CD14-positive monocyte (primary cell): Measurements from ENCODE around the gene PRMT9. TPM values are rescaled to one million over a fixed set of nuclear protein-coding genes. Genes with fewer than 3 reads are reported as not detected.

Source experiments
- DNase-seq, 3 donors: peaks; one replicate each; pipeline ENCODE4 v3.0.0-alpha.2; 2011 to 2022
- H2AFZ ChIP-seq: 2 replicates; pipeline ENCODE4 v1.6.0; 2012; ENCODE audit warnings: mild to moderate bottlenecking, low read depth, low read length, inconsistent platforms; ENCODE audit not compliant: insufficient read depth, poor library complexity, severe bottlenecking
- H3K27ac ChIP-seq, 2 donors: 1 replicate in 1 of 2; 2 replicates in 1 of 2; pipeline ENCODE4 v1.5.1; 2012 to 2013; ENCODE audit warnings: low read length in 2 of 2, control low read depth in 1 of 2, inconsistent platforms in 1 of 2, low read depth in 1 of 2, mild to moderate bottlenecking in 1 of 2
- H3K27me3 ChIP-seq, 2 donors: one replicate each; pipeline versions ENCODE4 v1.6.0 to v1.6.1; 2011 to 2013; ENCODE audit warnings: low read length in 2 of 2; ENCODE audit not compliant: control insufficient read depth in 2 of 2, insufficient read depth in 2 of 2
- H3K36me3 ChIP-seq, 2 donors: replicated peaks in 1 of 2; 1 replicate in 1 of 2; 2 replicates in 1 of 2; pipeline versions ENCODE4 v1.5.1 to v1.6.1; 2012 to 2013; ENCODE audit warnings: low read length in 2 of 2, control low read depth in 1 of 2, inconsistent platforms in 1 of 2, mild to moderate bottlenecking in 1 of 2; ENCODE audit not compliant: insufficient read depth in 2 of 2, control insufficient read depth in 1 of 2
- H3K4me1 ChIP-seq, 2 donors: 1 replicate in 1 of 2; 2 replicates in 1 of 2; pipeline versions ENCODE4 v1.5.1 to v1.6.1; 2012 to 2013; ENCODE audit warnings: low read length in 2 of 2, control low read depth in 1 of 2, inconsistent platforms in 1 of 2, mild to moderate bottlenecking in 1 of 2, moderate library complexity in 1 of 2; ENCODE audit not compliant: insufficient read depth in 2 of 2, control insufficient read depth in 1 of 2
- H3K4me2 ChIP-seq: replicated peaks from 2 replicates; pipeline ENCODE3; 2012; ENCODE audit warnings: low read length, moderate library complexity, mild to moderate bottlenecking; ENCODE audit not compliant: poor library complexity, severe bottlenecking; ENCODE audit errors: extremely low read depth
- H3K4me3 ChIP-seq, 3 experiments: fragments of 200-600 bp in 1 of 3; sonication (generic) in 1 of 3; replicated peaks in 1 of 3; 1 replicate in 2 of 3; 2 replicates in 1 of 3; pipeline ENCODE4 v1.5.1; 2011 to 2013; ENCODE audit warnings: low read length in 3 of 3, mild to moderate bottlenecking in 3 of 3, control low read depth in 2 of 3, low read depth in 2 of 3, inconsistent platforms in 1 of 3, moderate library complexity in 1 of 3
- H3K79me2 ChIP-seq: 2 replicates; pipeline ENCODE4 v1.6.0; 2012; ENCODE audit warnings: mild to moderate bottlenecking, control low read depth, inconsistent platforms, low read length, moderate library complexity; ENCODE audit not compliant: insufficient read depth
- H3K9ac ChIP-seq: 2 replicates; pipeline ENCODE4 v1.6.0; 2017; ENCODE audit warnings: low read length, mild to moderate bottlenecking; ENCODE audit not compliant: insufficient read depth, poor library complexity, severe bottlenecking
- H3K9me3 ChIP-seq, 2 donors: replicated peaks in 1 of 2; 1 replicate in 1 of 2; 2 replicates in 1 of 2; pipeline versions ENCODE4 v1.5.1 to v1.6.1; 2012 to 2013; ENCODE audit warnings: low read length in 2 of 2, control low read depth in 1 of 2; ENCODE audit not compliant: control insufficient read depth in 1 of 2, insufficient read depth in 1 of 2
- H4K20me1 ChIP-seq: 2 replicates; pipeline ENCODE4 v1.6.0; 2012; ENCODE audit warnings: mild to moderate bottlenecking, low read length, control low read depth, moderate library complexity; ENCODE audit not compliant: insufficient read depth
- H3K27ac Mint-ChIP-seq, 7 donors: one replicate each; pipeline ENCODE4 v1.8.0; 2020; ENCODE audit warnings: mild to moderate bottlenecking in 7 of 7, mixed read lengths in 7 of 7, moderate library complexity in 6 of 7, inconsistent platforms in 2 of 7
- H3K27me3 Mint-ChIP-seq, 3 donors: one replicate each; pipeline ENCODE4 v1.8.0; 2021 to 2022; ENCODE audit warnings: low read depth in 3 of 3, mild to moderate bottlenecking in 3 of 3, mixed read lengths in 3 of 3, moderate library complexity in 3 of 3, inconsistent platforms in 1 of 3
- H3K36me3 Mint-ChIP-seq, 2 donors: one replicate each; pipeline ENCODE4 v1.8.0; 2020; ENCODE audit warnings: mixed read lengths in 2 of 2, inconsistent platforms in 1 of 2, mild to moderate bottlenecking in 1 of 2
- H3K4me1 Mint-ChIP-seq: one replicate; pipeline ENCODE4 v1.8.0; 2020; ENCODE audit warnings: mild to moderate bottlenecking, mixed read lengths
- H3K4me3 Mint-ChIP-seq, 2 donors: one replicate each; pipeline ENCODE4 v1.8.0; 2020; ENCODE audit warnings: mild to moderate bottlenecking in 2 of 2, mixed read lengths in 2 of 2, moderate library complexity in 1 of 2
- H3K9me3 Mint-ChIP-seq, 7 donors: one replicate each; pipeline ENCODE4 v1.8.0; 2020 to 2022; ENCODE audit warnings: mixed read lengths in 7 of 7, mild to moderate bottlenecking in 6 of 7, moderate library complexity in 6 of 7, inconsistent platforms in 2 of 7
- WGBS: methylation state at CpG from one replicate; pipeline ENCODE4 v1.1.5; 2013; ENCODE audit warnings: missing lambda C conversion rate; ENCODE audit not compliant: insufficient coverage; 5-methylcytosine and 5-hydroxymethylcytosine counted together
- intact Hi-C, 2 donors: fragments of 100-400 bp; cut with micrococcal nuclease; formaldehyde crosslinking; loops; one replicate each; pipeline versions ENCODE4 v1.15.0 to v1.15.1; 2023
- polyA plus RNA-seq, 3 donors: library from polyadenylated mRNA; depleted of rRNA in 1 of 3; unstranded in 2 of 3; stranded (reverse) in 1 of 3; fragments of 300-500 nt in 2 of 3; fragments of >200 nt in 1 of 3; fragmentation: Illumina TruSeq in 2 of 3; gene quantifications; 1 replicate in 2 of 3; 2 replicates in 1 of 3; pipeline ENCODE4 v1.2.3, GENCODE V29; 2012 to 2021
- TF ChIP-seq, protein P1 (sequence below): fragments of 200-600 bp; IDR thresholded peaks from one replicate; pipeline ENCODE4 v1.8.0; 2022; ENCODE audit warnings: antibody characterized with exemption, mild to moderate bottlenecking

Gene PRMT9
- polyA plus RNA-seq, 3 donors = 1.6 to 4.6 (median 2.0) TPM

DNA sequence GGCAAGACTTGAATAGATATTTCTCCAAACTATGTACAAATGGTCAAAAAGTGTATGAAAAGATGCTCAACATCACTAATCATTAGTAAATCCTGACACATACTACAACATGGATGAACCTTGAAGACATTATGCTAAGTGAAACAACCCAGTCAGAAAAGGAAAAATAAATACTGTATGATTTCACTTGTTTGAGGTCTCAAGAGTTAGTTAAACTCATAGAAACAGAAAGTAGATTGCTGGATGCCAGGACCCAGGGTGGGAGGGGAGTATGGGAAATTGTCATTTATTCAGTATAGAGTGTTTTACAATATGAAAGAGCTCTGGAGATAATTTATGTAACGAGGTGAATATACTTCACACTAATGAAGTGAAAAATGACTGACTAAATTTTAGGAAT lies 32.4 kb downstream of the PRMT9 start:
- no peak overlapping the region for H3K4me3 Mint-ChIP-seq
- no peak for DNase-seq
- no peak overlapping the region for H2AFZ ChIP-seq
- intact Hi-C loops = no loop called here
- H3K27ac ChIP-seq = no peak overlapping the region
- peaks cover 0 to 3% of the 10 kb centered on the region in 2 donors for H3K9me3 ChIP-seq
- no peaks in the 10 kb centered on the region for H3K4me1 Mint-ChIP-seq
- H3K36me3 ChIP-seq = peaks cover 32 to 73% of the 10 kb centered on the region in 2 donors
- no peak overlapping the region for H3K4me2 ChIP-seq
- peaks cover 0 to 1% (median 1%) of the 10 kb centered on the region in 3 donors for H3K27me3 Mint-ChIP-seq
- H3K27ac Mint-ChIP-seq = peak overlapping the region in 1 of 7 donors; percentile 9
- no peaks in the 10 kb centered on the region for H3K27me3 ChIP-seq
- no peak overlapping the region for H3K9ac ChIP-seq
- H3K36me3 Mint-ChIP-seq = peaks cover 65 to 81% of the 10 kb centered on the region in 2 donors
- peaks cover 5% of the 10 kb centered on the region for H3K79me2 ChIP-seq
- TF ChIP-seq, protein P1, sequence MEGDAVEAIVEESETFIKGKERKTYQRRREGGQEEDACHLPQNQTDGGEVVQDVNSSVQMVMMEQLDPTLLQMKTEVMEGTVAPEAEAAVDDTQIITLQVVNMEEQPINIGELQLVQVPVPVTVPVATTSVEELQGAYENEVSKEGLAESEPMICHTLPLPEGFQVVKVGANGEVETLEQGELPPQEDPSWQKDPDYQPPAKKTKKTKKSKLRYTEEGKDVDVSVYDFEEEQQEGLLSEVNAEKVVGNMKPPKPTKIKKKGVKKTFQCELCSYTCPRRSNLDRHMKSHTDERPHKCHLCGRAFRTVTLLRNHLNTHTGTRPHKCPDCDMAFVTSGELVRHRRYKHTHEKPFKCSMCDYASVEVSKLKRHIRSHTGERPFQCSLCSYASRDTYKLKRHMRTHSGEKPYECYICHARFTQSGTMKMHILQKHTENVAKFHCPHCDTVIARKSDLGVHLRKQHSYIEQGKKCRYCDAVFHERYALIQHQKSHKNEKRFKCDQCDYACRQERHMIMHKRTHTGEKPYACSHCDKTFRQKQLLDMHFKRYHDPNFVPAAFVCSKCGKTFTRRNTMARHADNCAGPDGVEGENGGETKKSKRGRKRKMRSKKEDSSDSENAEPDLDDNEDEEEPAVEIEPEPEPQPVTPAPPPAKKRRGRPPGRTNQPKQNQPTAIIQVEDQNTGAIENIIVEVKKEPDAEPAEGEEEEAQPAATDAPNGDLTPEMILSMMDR = no peak
- no peaks in the 10 kb centered on the region for H3K4me1 ChIP-seq
- H4K20me1 ChIP-seq = no peaks in the 10 kb centered on the region
- peaks cover 0 to 9% (median 1%) of the 10 kb centered on the region in 7 donors for H3K9me3 Mint-ChIP-seq
- WGBS = no CpG with 5 or more reads among the region's 1 CpG
- no peak overlapping the region for H3K4me3 ChIP-seq

- intact Hi-C loops = no loop called here
Measured at GRCh38 chr4:147648656-147649055, 35.3 kb downstream of the PRMT9 start.

More at GRCh38 chr4:147648656-147649055, 35.3 kb downstream of the PRMT9 start:
- Mint-ChIP-seq H3K4me1 (no peaks in the 10 kb centered on the region), H3K36me3 (peaks cover 47 to 59% of the 10 kb centered on the region in 2 donors), H3K27me3 (peaks cover 0 to 1% (median 0%) of the 10 kb centered on the region in 3 donors), H3K27ac (no peak overlapping the region), H3K9me3 (peaks cover 0 to 9% (median 1%) of the 10 kb centered on the region in 7 donors), H3K4me3 (no peak overlapping the region)
- Histone ChIP-seq H3K36me3 (peaks cover 16 to 56% of the 10 kb centered on the region in 2 donors), H3K4me2 (no peak overlapping the region), H3K9me3 (peaks cover 0 to 3% of the 10 kb centered on the region in 2 donors), H3K9ac (no peak overlapping the region), H3K4me3 (no peak overlapping the region), H3K27ac (no peak overlapping the region), H2AFZ (no peak overlapping the region), H3K79me2 (peaks cover 9% of the 10 kb centered on the region), H3K27me3 (no peaks in the 10 kb centered on the region), H3K4me1 (no peaks in the 10 kb centered on the region), H4K20me1 (no peaks in the 10 kb centered on the region)
- no peak for DNase-seq
- TF ChIP-seq, protein P1 = no peak
